ENCODE data around the gene SGCE. TPM values are rescaled to one million over a fixed set of nuclear protein-coding genes. Genes with fewer than 3 reads are reported as not detected.

The SGCE gene
- total and polyA plus RNA-seq, 7 experiments from 2014 or later: 0.08 to 0.78 (median 0.19) TPM; not detected in 2

DNA sequence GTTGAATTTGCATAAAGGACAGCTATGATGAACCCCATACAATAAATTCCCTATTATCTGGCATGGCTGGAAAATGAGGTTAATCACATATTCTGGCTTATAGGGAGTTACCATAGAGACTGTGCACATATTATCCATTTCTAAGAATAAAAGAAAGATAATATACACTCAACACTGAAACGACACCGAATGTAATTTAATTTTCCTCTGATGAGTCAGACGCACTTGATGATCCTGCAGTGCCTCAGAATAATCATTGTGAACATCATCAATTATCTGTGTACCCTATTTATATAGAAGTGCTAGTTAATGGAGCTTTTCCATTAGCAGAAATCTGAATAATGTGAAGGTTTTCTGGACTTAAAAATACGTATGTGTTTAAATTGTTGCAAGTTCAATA lies 60.2 kb downstream of the SGCE start:
- no peak overlapping the region for H3K4me3 ChIP-seq (ENCODE audit: low read length)
- Mint-ChIP-seq H3K36me3 (peaks cover 0 to 4% (median 0%) of the 10 kb centered on the region in 5 donors), H3K4me1 (no peaks in the 10 kb centered on the region), H3K9me3 (no peaks in the 10 kb centered on the region), H3K27ac (no peak overlapping the region), H3K27me3 (no peaks in the 10 kb centered on the region), H3K4me3 (no peak overlapping the region)
- ChIA-PET CTCF (no interaction called here), POLR2A (no interaction called here)
- no peak overlapping the region for H3K27ac ChIP-seq (ENCODE audit: low read depth, low read length)
- ATAC-seq (no peak), DNase-seq (no peak)
- no peaks in the 10 kb centered on the region for H3K27me3 ChIP-seq (ENCODE audit: control insufficient read depth in 2 of 2, insufficient read depth in 2 of 2, low read length in 2 of 2)
- H3K4me1 ChIP-seq (ENCODE audit: control insufficient read depth in 2 of 2, insufficient read depth in 2 of 2, low read length in 2 of 2): no peaks in the 10 kb centered on the region
- no peaks in the 10 kb centered on the region for H3K9me3 ChIP-seq (ENCODE audit: control insufficient read depth in 2 of 3, low read length in 3 of 3)
- intact Hi-C loops (cut with micrococcal nuclease): no loop called here
- H3K36me3 ChIP-seq (ENCODE audit: control insufficient read depth in 2 of 3, insufficient read depth in 3 of 3, low read length in 3 of 3): no peaks in the 10 kb centered on the region

DNA sequence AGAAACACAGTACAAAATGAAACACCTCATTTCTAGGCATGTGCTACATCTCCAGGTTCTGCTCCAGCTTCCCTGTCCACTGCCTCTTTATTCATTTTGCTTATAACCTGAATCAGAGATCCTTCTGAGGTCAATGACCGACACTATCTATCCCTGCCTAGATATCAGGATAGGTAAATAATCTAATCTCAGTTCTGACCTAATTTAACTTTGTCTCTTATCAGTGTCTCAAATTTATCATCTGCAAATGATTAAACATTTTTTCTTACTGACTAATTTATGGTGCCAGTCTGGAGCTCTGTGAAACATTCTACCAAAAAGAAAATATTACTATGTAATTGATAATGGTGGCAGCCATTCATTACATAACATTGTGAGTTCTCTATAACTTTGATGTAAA lies 61.1 kb downstream of the SGCE start:
- Mint-ChIP-seq H3K4me3 (no peak overlapping the region), H3K36me3 (peaks cover 0 to 12% (median 3%) of the 10 kb centered on the region in 5 donors), H3K9me3 (no peaks in the 10 kb centered on the region), H3K4me1 (no peaks in the 10 kb centered on the region), H3K27ac (no peak overlapping the region), H3K27me3 (no peaks in the 10 kb centered on the region)
- no peaks in the 10 kb centered on the region for H3K4me1 ChIP-seq (ENCODE audit: control insufficient read depth in 2 of 2, insufficient read depth in 2 of 2, low read length in 2 of 2)
- H3K9me3 ChIP-seq (ENCODE audit: control insufficient read depth in 2 of 3, low read length in 3 of 3): no peaks in the 10 kb centered on the region
- intact Hi-C loops (cut with micrococcal nuclease): no loop called here
- H3K4me3 ChIP-seq (ENCODE audit: low read length): no peak overlapping the region
- H3K27ac ChIP-seq (ENCODE audit: low read depth, low read length): no peak overlapping the region
- ChIA-PET POLR2A (no interaction called here), CTCF (no interaction called here)
- H3K27me3 ChIP-seq (ENCODE audit: control insufficient read depth in 2 of 2, insufficient read depth in 2 of 2, low read length in 2 of 2): no peaks in the 10 kb centered on the region
- H3K36me3 ChIP-seq (ENCODE audit: control insufficient read depth in 2 of 3, insufficient read depth in 3 of 3, low read length in 3 of 3): no peaks in the 10 kb centered on the region
- DNase-seq: no peak
- no peak for ATAC-seq

- H3K27me3 ChIP-seq (ENCODE audit: control insufficient read depth in 2 of 2, insufficient read depth in 2 of 2, low read length in 2 of 2): no peaks in the 10 kb centered on the region
- intact Hi-C loops (cut with micrococcal nuclease): no loop called here
- peaks cover 0 to 5% (median 0%) of the 10 kb centered on the region in 3 experiments for H3K36me3 ChIP-seq (ENCODE audit: control insufficient read depth in 2 of 3, insufficient read depth in 3 of 3, low read length in 3 of 3)
- ATAC-seq: no peak
- Mint-ChIP-seq H3K36me3 (peaks cover 0 to 31% (median 22%) of the 10 kb centered on the region in 5 donors), H3K27ac (no peak overlapping the region), H3K9me3 (peaks cover 0 to 4% (median 0%) of the 10 kb centered on the region in 11 donors), H3K4me1 (no peaks in the 10 kb centered on the region), H3K27me3 (no peaks in the 10 kb centered on the region), H3K4me3 (no peak overlapping the region)
- no peaks in the 10 kb centered on the region for H3K4me1 ChIP-seq (ENCODE audit: control insufficient read depth in 2 of 2, insufficient read depth in 2 of 2, low read length in 2 of 2)
- H3K4me3 ChIP-seq (ENCODE audit: low read length): no peak overlapping the region
- DNase-seq: no peak
- ChIA-PET POLR2A (no interaction called here), CTCF (no interaction called here)
- no peak overlapping the region for H3K27ac ChIP-seq (ENCODE audit: low read depth, low read length)
- no peaks in the 10 kb centered on the region for H3K9me3 ChIP-seq (ENCODE audit: control insufficient read depth in 2 of 3, low read length in 3 of 3)
These were observed 64.8 kb downstream of the SGCE start for GRCh38 chr7:94591176-94591575.

GRCh38 chr7:94590526-94591162 lies 65.3 kb downstream of the SGCE start:
- Mint-ChIP-seq H3K27me3 (no peaks in the 10 kb centered on the region), H3K4me3 (no peak overlapping the region), H3K4me1 (no peaks in the 10 kb centered on the region), H3K36me3 (peaks cover 0 to 31% (median 22%) of the 10 kb centered on the region in 5 donors), H3K27ac (no peak overlapping the region), H3K9me3 (peaks cover 0 to 4% (median 0%) of the 10 kb centered on the region in 11 donors)
- H3K9me3 ChIP-seq (ENCODE audit: control insufficient read depth in 2 of 3, low read length in 3 of 3): no peaks in the 10 kb centered on the region
- no peak for ATAC-seq
- no peaks in the 10 kb centered on the region for H3K27me3 ChIP-seq (ENCODE audit: control insufficient read depth in 2 of 2, insufficient read depth in 2 of 2, low read length in 2 of 2)
- intact Hi-C loops (cut with micrococcal nuclease): no loop called here
- no peak overlapping the region for H3K4me3 ChIP-seq (ENCODE audit: low read length)
- ChIA-PET CTCF (no interaction called here), POLR2A (no interaction called here)
- no peak overlapping the region for H3K27ac ChIP-seq (ENCODE audit: low read depth, low read length)
- H3K36me3 ChIP-seq (ENCODE audit: control insufficient read depth in 2 of 3, insufficient read depth in 3 of 3, low read length in 3 of 3): peaks cover 0 to 5% (median 0%) of the 10 kb centered on the region in 3 experiments
- no peaks in the 10 kb centered on the region for H3K4me1 ChIP-seq (ENCODE audit: control insufficient read depth in 2 of 2, insufficient read depth in 2 of 2, low read length in 2 of 2)
- no peak for DNase-seq

- Histone ChIP-seq H3K4me3 (ENCODE audit: low read length) (no peak overlapping the region), H3K27ac (ENCODE audit: low read depth, low read length) (no peak overlapping the region), H3K36me3 (ENCODE audit: control insufficient read depth in 2 of 3, insufficient read depth in 3 of 3, low read length in 3 of 3) (peaks cover 0 to 5% (median 0%) of the 10 kb centered on the region in 3 experiments), H3K27me3 (ENCODE audit: control insufficient read depth in 2 of 2, insufficient read depth in 2 of 2, low read length in 2 of 2) (no peaks in the 10 kb centered on the region), H3K4me1 (ENCODE audit: control insufficient read depth in 2 of 2, insufficient read depth in 2 of 2, low read length in 2 of 2) (no peaks in the 10 kb centered on the region), H3K9me3 (ENCODE audit: control insufficient read depth in 2 of 3, low read length in 3 of 3) (no peaks in the 10 kb centered on the region)
- H3K27ac Mint-ChIP-seq: no peak overlapping the region
- intact Hi-C loops (cut with micrococcal nuclease): no loop called here
- H3K4me3 Mint-ChIP-seq: no peak overlapping the region
- H3K4me1 Mint-ChIP-seq: no peaks in the 10 kb centered on the region
- ChIA-PET POLR2A (no interaction called here), CTCF (no interaction called here)
- H3K36me3 Mint-ChIP-seq: peaks cover 0 to 31% (median 26%) of the 10 kb centered on the region in 5 donors
- H3K27me3 Mint-ChIP-seq: no peaks in the 10 kb centered on the region
- no peak for DNase-seq
- peaks cover 0 to 4% (median 0%) of the 10 kb centered on the region in 11 donors for H3K9me3 Mint-ChIP-seq
- ATAC-seq: no peak
These were observed 67.9 kb downstream of the SGCE start for GRCh38 chr7:94588075-94588474.

GRCh38 chr7:94584113-94584512 lies 71.8 kb downstream of the SGCE start:
- no peaks in the 10 kb centered on the region for H3K9me3 ChIP-seq (ENCODE audit: control insufficient read depth in 2 of 3, low read length in 3 of 3)
- H3K27ac ChIP-seq (ENCODE audit: low read depth, low read length): no peak overlapping the region
- Mint-ChIP-seq H3K4me3 (no peak overlapping the region), H3K27me3 (no peaks in the 10 kb centered on the region), H3K9me3 (peaks cover 0 to 8% (median 5%) of the 10 kb centered on the region in 11 donors), H3K27ac (no peak overlapping the region), H3K4me1 (no peaks in the 10 kb centered on the region), H3K36me3 (peaks cover 5 to 52% (median 40%) of the 10 kb centered on the region in 5 donors)
- intact Hi-C loops (cut with micrococcal nuclease): no loop called here
- H3K27me3 ChIP-seq (ENCODE audit: control insufficient read depth in 2 of 2, insufficient read depth in 2 of 2, low read length in 2 of 2): no peaks in the 10 kb centered on the region
- CTCF ChIA-PET: no interaction called here
- no peak for DNase-seq
- H3K4me1 ChIP-seq (ENCODE audit: control insufficient read depth in 2 of 2, insufficient read depth in 2 of 2, low read length in 2 of 2): no peaks in the 10 kb centered on the region
- no peak for ATAC-seq
- H3K4me3 ChIP-seq (ENCODE audit: low read length): no peak overlapping the region
- peaks cover 0 to 4% (median 0%) of the 10 kb centered on the region in 3 experiments for H3K36me3 ChIP-seq (ENCODE audit: control insufficient read depth in 2 of 3, insufficient read depth in 3 of 3, low read length in 3 of 3)
- POLR2A ChIA-PET: no interaction called here

DNA sequence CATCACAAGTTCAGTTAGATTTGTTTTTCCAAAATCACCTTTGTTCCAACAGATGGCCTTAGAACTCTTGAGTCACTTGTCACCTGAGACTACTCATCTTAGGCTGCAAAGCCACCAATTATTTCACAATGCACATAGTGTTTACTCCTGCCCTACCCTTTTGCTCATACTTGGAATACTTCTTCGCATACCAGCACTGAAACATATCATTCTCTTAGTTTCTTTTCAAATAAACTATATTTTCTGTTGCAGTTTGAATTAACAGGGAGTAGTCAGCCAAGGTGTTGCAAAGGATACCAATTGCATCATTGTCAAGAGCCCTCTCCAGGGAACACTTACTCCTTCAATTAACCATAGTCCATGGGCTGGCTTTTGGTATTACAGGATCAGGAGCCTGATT lies 75.3 kb downstream of the SGCE start:
- Histone ChIP-seq H3K36me3 (ENCODE audit: control insufficient read depth in 2 of 3, insufficient read depth in 3 of 3, low read length in 3 of 3) (peaks cover 0 to 10% (median 0%) of the 10 kb centered on the region in 3 experiments), H3K27ac (ENCODE audit: low read depth, low read length) (no peak overlapping the region), H3K4me1 (ENCODE audit: control insufficient read depth in 2 of 2, insufficient read depth in 2 of 2, low read length in 2 of 2) (no peaks in the 10 kb centered on the region), H3K27me3 (ENCODE audit: control insufficient read depth in 2 of 2, insufficient read depth in 2 of 2, low read length in 2 of 2) (no peaks in the 10 kb centered on the region), H3K9me3 (ENCODE audit: control insufficient read depth in 2 of 3, low read length in 3 of 3) (no peaks in the 10 kb centered on the region), H3K4me3 (ENCODE audit: low read length) (no peak overlapping the region)
- no peak overlapping the region for H3K27ac Mint-ChIP-seq
- peaks cover 16 to 66% (median 60%) of the 10 kb centered on the region in 5 donors for H3K36me3 Mint-ChIP-seq
- H3K4me3 Mint-ChIP-seq: no peak overlapping the region
- ChIA-PET POLR2A (no interaction called here), CTCF (no interaction called here)
- ATAC-seq (no peak), DNase-seq (no peak)
- peaks cover 5 to 17% (median 11%) of the 10 kb centered on the region in 11 donors for H3K9me3 Mint-ChIP-seq
- intact Hi-C loops (cut with micrococcal nuclease): no loop called here
- H3K4me1 Mint-ChIP-seq: no peaks in the 10 kb centered on the region
- H3K27me3 Mint-ChIP-seq: no peaks in the 10 kb centered on the region

Data from naive thymus-derived CD4-positive, alpha-beta T cell (primary cell).